Peyer's patch (tissue), 4 donors: Measurements from ENCODE around the gene PTPRM.

Experiments
- CTCF ChIP-seq, 6 experiments: fragments of 450-650 bp in 4 of 6; fragments of 200-600 bp in 2 of 6; sonication (generic) in 1 of 6; IDR thresholded peaks; one replicate each; pipeline ENCODE4 v1.5.1; 2017 to 2019; ENCODE audit warnings: antibody characterized with exemption in 6 of 6, mild to moderate bottlenecking in 3 of 6, moderate library complexity in 1 of 6
- POLR2A ChIP-seq, 2 donors: fragments of 450-650 bp; IDR thresholded peaks; one replicate each; pipeline ENCODE4 v1.5.1; 2017; ENCODE audit warnings: antibody characterized with exemption in 2 of 2, mild to moderate bottlenecking in 2 of 2, moderate library complexity in 2 of 2

GRCh38 chr18:8235894-8236293 lies 668.8 kb downstream of the PTPRM start:
- TF ChIP-seq CTCF (IDR thresholded peaks at IDR 0.05) (no peak), POLR2A (IDR thresholded peaks at IDR 0.05) (no peak)
